Measurements from ENCODE around the gene ABHD15. TPM values are rescaled to one million over a fixed set of nuclear protein-coding genes. Genes with fewer than 3 reads are reported as not detected.

Gene ABHD15
- total and polyA plus RNA-seq, 2 donors (not counting 3 experiments of a cell fraction or from before 2014, with no cell fraction given) = 3.8 to 5.6 TPM

- no peaks in the 10 kb centered on the region for H3K9me3 ChIP-seq (replicated peaks; ENCODE audit: control insufficient read depth, insufficient read depth, low read length)
- peak; percentile 31 for FAIRE-seq
- ChIA-PET POLR2A (no interaction called here), CTCF (interaction anchor here (0.7 to 4.2 kb wide), 9 partner anchors 16 to 505 kb away, joined by 3 to 27 read pairs (median 3); partner anchors contain the start of genes ABHD15 and TP53I13)
- BruUV-seq (replicated peaks) = no TSS peak
- H4K20me1 ChIP-seq (replicated peaks; ENCODE audit: control insufficient read depth, extremely low read depth, insufficient read depth, low read length) = no peaks in the 10 kb centered on the region
- H3K79me2 ChIP-seq (ENCODE audit: control insufficient read depth, insufficient read depth, low read length) = peaks cover 54% of the 10 kb centered on the region
- TF ChIP-seq POLR2AphosphoS5 (IDR thresholded peaks at IDR 0.05; ENCODE audit: insufficient read depth, low read depth, low read length) (peak; percentile 26), JUN (IDR thresholded peaks at IDR 0.05; ENCODE audit: borderline replicate concordance, insufficient read depth, insufficient read length, low read depth) (no peak)
- peak overlapping the region; percentile 58 to 69 (median 68) for H3K4me3 ChIP-seq (replicated peaks in 1 of 3; ENCODE audit: insufficient read depth in 1 of 3, low read depth in 1 of 3, low read length in 3 of 3)
- H3K27me3 ChIP-seq (ENCODE audit: control insufficient read depth in 2 of 2, insufficient read depth in 2 of 2, low read length in 2 of 2) = no peaks in the 10 kb centered on the region
- intact Hi-C loops (cut with micrococcal nuclease) = loop anchor here (5.0 kb wide), 1 partner anchor 196 kb away; the partner anchor contains the start of gene TAOK1
- no peaks in the 10 kb centered on the region for H3K9me1 ChIP-seq (replicated peaks; ENCODE audit: control insufficient read depth, extremely low read depth, insufficient read depth, low read length)
- dilution Hi-C loops (cut with MboI; ENCODE audit: extremely low pct_ligation_motif_present, low sequenced_read_pairs) = no loop called here
- no peak for DNase-seq (ENCODE audit: low read depth, low spot score)
- peak overlapping the region; percentile 66 for H3K4me2 ChIP-seq (ENCODE audit: insufficient read depth, low read length)
- peaks cover 76% of the 10 kb centered on the region for H3K4me1 ChIP-seq (ENCODE audit: control insufficient read depth, extremely low read depth, insufficient read depth, low read length)
- peak overlapping the region; percentile 66 for H3K27ac ChIP-seq (ENCODE audit: insufficient read depth, low read depth, low read length)
- H3K9ac ChIP-seq (replicated peaks; ENCODE audit: extremely low read depth, insufficient read depth, low read length) = peak overlapping the region; percentile 54
- H3K36me3 ChIP-seq (ENCODE audit: control insufficient read depth in 2 of 2, extremely low read depth in 1 of 2, insufficient read depth in 2 of 2, low read length in 2 of 2) = no peaks in the 10 kb centered on the region
- H2AFZ ChIP-seq (ENCODE audit: low read depth, low read length) = no peak overlapping the region
Observed at GRCh38 chr17:29588562-29589411, 21.9 kb upstream of the ABHD15 start.

GRCh38 chr17:29588017-29588561, 21.3 kb upstream of the ABHD15 start:
- H3K9me3 ChIP-seq (replicated peaks; ENCODE audit: control insufficient read depth, insufficient read depth, low read length) = no peaks in the 10 kb centered on the region
- dilution Hi-C loops (cut with MboI; ENCODE audit: extremely low pct_ligation_motif_present, low sequenced_read_pairs) = no loop called here
- DNase-seq (ENCODE audit: low read depth, low spot score) (peak; percentile 43), FAIRE-seq (peak; percentile 76)
- no peaks in the 10 kb centered on the region for H3K9me1 ChIP-seq (replicated peaks; ENCODE audit: control insufficient read depth, extremely low read depth, insufficient read depth, low read length)
- H3K79me2 ChIP-seq (ENCODE audit: control insufficient read depth, insufficient read depth, low read length) = peaks cover 60% of the 10 kb centered on the region
- no peaks in the 10 kb centered on the region for H4K20me1 ChIP-seq (replicated peaks; ENCODE audit: control insufficient read depth, extremely low read depth, insufficient read depth, low read length)
- BruUV-seq (replicated peaks) = TSS peak; percentile 4
- peak overlapping the region; percentile 58 to 69 (median 68) for H3K4me3 ChIP-seq (replicated peaks in 1 of 3; ENCODE audit: insufficient read depth in 1 of 3, low read depth in 1 of 3, low read length in 3 of 3)
- H3K4me1 ChIP-seq (ENCODE audit: control insufficient read depth, extremely low read depth, insufficient read depth, low read length) = peaks cover 76% of the 10 kb centered on the region
- intact Hi-C loops (cut with micrococcal nuclease) = loop anchor here (5.0 kb wide), 1 partner anchor 196 kb away; the partner anchor contains the start of gene TAOK1
- H3K27ac ChIP-seq (ENCODE audit: insufficient read depth, low read depth, low read length) = peak overlapping the region; percentile 66
- CTCF ChIA-PET = interaction anchor here (0.7 to 4.2 kb wide), 9 partner anchors 15 to 505 kb away, joined by 3 to 27 read pairs (median 3); partner anchors contain the start of genes ABHD15 and TP53I13
- H3K9ac ChIP-seq (replicated peaks; ENCODE audit: extremely low read depth, insufficient read depth, low read length) = peak overlapping the region; percentile 54
- no peaks in the 10 kb centered on the region for H3K27me3 ChIP-seq (ENCODE audit: control insufficient read depth in 2 of 2, insufficient read depth in 2 of 2, low read length in 2 of 2)
- no peak overlapping the region for H2AFZ ChIP-seq (ENCODE audit: low read depth, low read length)
- peaks cover 0 to 4% of the 10 kb centered on the region in 2 experiments for H3K36me3 ChIP-seq (ENCODE audit: control insufficient read depth in 2 of 2, extremely low read depth in 1 of 2, insufficient read depth in 2 of 2, low read length in 2 of 2)
- POLR2A ChIA-PET = no interaction called here
- peak overlapping the region; percentile 66 for H3K4me2 ChIP-seq (ENCODE audit: insufficient read depth, low read length)
- TF ChIP-seq CTCF (IDR thresholded peaks at IDR 0.05; ENCODE audit: extremely low read depth in 1 of 2, insufficient read depth in 1 of 2, low read depth in 1 of 2, low read length in 2 of 2) (no peak), GATA2 (IDR thresholded peaks at IDR 0.05; ENCODE audit: insufficient read depth, insufficient read length, low read depth, low read length) (no peak), POLR2A (IDR thresholded peaks at IDR 0.05; ENCODE audit: low read depth, low read length) (no peak), EZH2 (IDR thresholded peaks at IDR 0.05; ENCODE audit: borderline replicate concordance, low read depth, low read length, severe bottlenecking) (no peak), JUN (IDR thresholded peaks at IDR 0.05; ENCODE audit: borderline replicate concordance, insufficient read depth, insufficient read length, low read depth) (no peak), POLR2AphosphoS5 (IDR thresholded peaks at IDR 0.05; ENCODE audit: insufficient read depth, low read depth, low read length) (no peak), MAX (IDR thresholded peaks at IDR 0.05; ENCODE audit: insufficient read depth, insufficient read length) (no peak), FOS (IDR thresholded peaks at IDR 0.05; ENCODE audit: borderline replicate concordance, insufficient read depth, low read length) (no peak), MYC (IDR thresholded peaks at IDR 0.05; ENCODE audit: low read depth, low read length) (no peak)

Measured in endothelial cell of umbilical vein (primary cell).